Omental fat pad (tissue), 4 donors: ENCODE measurements around the gene SSH3. TPM values are rescaled to one million over a fixed set of nuclear protein-coding genes. Genes with fewer than 3 reads are reported as not detected.

Experiments
- ATAC-seq: fragments of 150-250 bp; one replicate; pipeline ENCODE4 v1.9.1; 2016; ENCODE audit warnings: mild to moderate bottlenecking, moderate library complexity; ENCODE audit not compliant: low FRiP score
- DNase-seq: peaks from one replicate; pipeline ENCODE4 v3.0.0-alpha.2; 2019; ENCODE audit warnings: low spot score
- CTCF ChIP-seq, 3 donors: fragments of 450-650 bp; IDR thresholded peaks; one replicate each; pipeline ENCODE4 v1.5.1; 2016 to 2017; ENCODE audit warnings: antibody characterized with exemption in 3 of 3, mild to moderate bottlenecking in 3 of 3, moderate library complexity in 2 of 3
- total RNA-seq, 4 donors: library from RNA; depleted of rRNA; stranded (reverse); fragments of >200 nt; gene quantifications; one replicate each; pipeline ENCODE4 v1.1.0, GENCODE V29; 2016

The SSH3 gene
- total RNA-seq, 4 donors from 2014 or later: 22.6 to 44.6 (median 28.3) TPM

GRCh38 chr11:67278135-67278938 is 25.0 kb upstream of the SSH3 start:
- DNase-seq: no peak
- no peak for ATAC-seq
- TF ChIP-seq CTCF (IDR thresholded peaks at IDR 0.05): no peak

GRCh38 chr11:67278939-67279588 is 24.3 kb upstream of the SSH3 start:
- no peak for TF ChIP-seq CTCF (IDR thresholded peaks at IDR 0.05)
- DNase-seq (no peak), ATAC-seq (no peak)

DNA sequence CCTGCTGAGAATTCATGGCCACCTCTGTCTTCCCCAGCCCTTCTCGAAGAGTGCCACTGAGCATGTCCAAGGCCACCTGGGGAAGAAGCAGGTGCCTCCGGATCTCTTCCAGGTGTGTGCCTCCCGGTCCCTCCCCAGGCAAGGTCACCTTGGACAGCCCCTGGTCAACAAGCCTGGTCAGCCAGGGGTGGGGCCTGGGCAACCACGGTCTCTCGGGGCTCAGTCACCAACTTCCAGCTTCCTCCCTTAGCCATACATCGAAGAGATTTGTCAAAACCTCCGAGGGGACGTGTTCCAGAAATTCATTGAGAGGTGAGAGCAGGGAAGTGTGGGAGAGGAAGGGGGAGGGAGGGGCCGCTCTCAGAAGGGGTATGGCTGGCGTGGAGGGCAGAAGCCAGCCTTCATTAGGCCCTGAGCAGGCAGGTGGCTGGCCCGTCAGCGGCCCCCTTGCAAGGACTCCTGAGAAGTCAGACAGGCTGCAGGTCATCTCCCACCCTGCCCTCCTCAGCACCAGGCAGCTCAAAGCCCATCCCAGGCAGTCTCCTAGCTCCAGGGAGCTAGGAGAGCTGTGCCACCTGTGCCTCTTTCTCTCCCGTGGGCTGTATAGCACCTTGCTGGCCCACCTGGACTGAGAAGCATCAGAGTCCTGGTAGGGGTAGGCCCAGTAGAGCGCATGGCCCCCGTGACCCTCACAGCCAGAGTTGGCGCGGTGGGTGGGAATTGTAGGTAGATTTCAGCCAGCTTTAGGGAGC is 23.6 kb upstream of the SSH3 start:
- TF ChIP-seq CTCF (IDR thresholded peaks at IDR 0.05): no peak
- ATAC-seq: no peak
- no peak for DNase-seq

- no peak for TF ChIP-seq CTCF (IDR thresholded peaks at IDR 0.05)
- ATAC-seq (no peak), DNase-seq (no peak)
Observed at GRCh38 chr11:67280341-67280787, 23.0 kb upstream of the SSH3 start.

DNA sequence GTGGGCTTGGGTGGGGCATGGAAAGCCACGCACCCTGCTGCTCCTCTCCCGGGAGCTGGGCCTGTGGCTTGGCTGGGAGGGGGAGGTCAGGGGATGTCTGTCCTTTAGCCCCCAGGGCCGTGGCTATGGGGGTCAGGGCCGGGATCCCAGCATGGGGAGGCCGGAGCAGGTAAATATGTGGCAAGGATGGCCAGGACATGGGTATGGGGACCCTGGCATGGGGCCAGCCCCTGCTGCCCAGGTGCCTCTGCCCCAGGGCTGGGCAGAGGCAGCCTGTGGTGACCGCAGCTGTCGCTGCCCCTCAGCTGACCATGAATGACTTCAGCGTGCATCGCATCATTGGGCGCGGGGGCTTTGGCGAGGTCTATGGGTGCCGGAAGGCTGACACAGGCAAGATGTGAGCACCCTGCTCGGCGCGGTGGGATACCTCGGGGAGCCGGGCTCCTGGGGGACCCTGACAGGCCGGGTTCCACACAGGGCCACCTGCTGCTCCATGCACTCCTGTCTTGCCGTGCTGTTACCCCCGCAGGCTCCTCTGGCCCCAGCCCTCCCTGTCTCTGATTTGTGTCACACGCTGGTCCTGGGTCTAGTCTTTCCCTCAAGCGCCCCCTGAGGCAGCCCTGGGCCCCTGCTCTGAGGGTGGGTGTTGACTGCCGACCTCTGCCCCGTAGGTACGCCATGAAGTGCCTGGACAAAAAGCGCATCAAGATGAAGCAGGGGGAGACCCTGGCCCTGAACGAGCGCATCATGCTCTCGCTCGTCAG is 22.4 kb upstream of the SSH3 start:
- TF ChIP-seq CTCF (IDR thresholded peaks at IDR 0.05): no peak
- DNase-seq (no peak), ATAC-seq (no peak)

DNA sequence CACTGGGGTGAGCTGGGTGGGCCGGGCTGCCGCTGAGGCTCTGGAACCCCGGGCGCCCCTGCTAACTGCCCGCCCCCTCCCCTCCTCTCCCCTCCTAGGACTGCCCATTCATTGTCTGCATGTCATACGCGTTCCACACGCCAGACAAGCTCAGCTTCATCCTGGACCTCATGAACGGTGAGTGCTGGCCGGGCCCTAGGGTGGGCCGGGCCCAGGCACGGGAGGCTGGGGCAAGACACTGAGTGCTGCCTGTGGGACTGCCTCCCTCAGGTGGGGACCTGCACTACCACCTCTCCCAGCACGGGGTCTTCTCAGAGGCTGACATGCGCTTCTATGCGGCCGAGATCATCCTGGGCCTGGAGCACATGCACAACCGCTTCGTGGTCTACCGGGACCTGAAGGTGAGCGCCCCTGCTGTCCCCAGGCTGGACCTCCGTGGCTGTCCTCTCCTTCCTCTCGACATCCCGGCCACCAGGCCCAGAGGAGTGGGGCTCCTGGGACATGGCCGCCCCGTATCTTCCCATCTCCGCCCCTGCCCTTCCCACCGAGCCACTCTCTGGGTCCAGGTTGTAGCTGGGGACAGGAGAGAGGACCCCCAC is 21.7 kb upstream of the SSH3 start:
- ATAC-seq: no peak
- no peak for TF ChIP-seq CTCF (IDR thresholded peaks at IDR 0.05)
- DNase-seq: no peak
